NCI-H2196 treated with DMSO at 0.1 percent for 48 hours (cell line): Measurements from ENCODE around the gene DIABLO.
"Not testable (repeated sequence)": the region's sequence is repeated elsewhere in the genome, so short reads cannot be mapped to it uniquely, and the experiment has no call there.

Experiments used
- DNase-seq: peaks from one replicate; lab custom pipeline; 2025; ENCODE audit not compliant: unreplicated experiment; lab: John Stamatoyannopoulos, UW

DIABLO gene

GRCh38 chr12:122225683-122226365 lies at the start of gene DIABLO:
TSS of gene DIABLO (minus strand) at chr12:122226052. CDS start at chr12:122226014, 38 bp downstream.
- DNase-seq = peak; percentile 99

- no peak for DNase-seq
These were observed 49.6 kb upstream of the DIABLO start for GRCh38 chr12:122275459-122275858.

GRCh38 chr12:122266230-122266901 lies 40.5 kb upstream of the DIABLO start, which contains the start of gene VPS33A:
TSS of gene VPS33A (minus strand) at chr12:122266494. CDS start at chr12:122266408, 86 bp downstream.
- peak; percentile 94 for DNase-seq

GRCh38 chr12:122265886-122266229 lies 40.0 kb upstream of the DIABLO start:
- no peak for DNase-seq

- DNase-seq = no peak
These were observed 39.6 kb upstream of the DIABLO start for GRCh38 chr12:122265476-122265875.

- DNase-seq = not testable (repeated sequence)
These were observed 34.9 kb upstream of the DIABLO start for GRCh38 chr12:122260735-122261134.

GRCh38 chr12:122258939-122259338 lies 33.1 kb upstream of the DIABLO start:
- DNase-seq = not testable (repeated sequence)

- not testable (repeated sequence) for DNase-seq
These were observed 32.6 kb upstream of the DIABLO start for GRCh38 chr12:122258462-122258861.

GRCh38 chr12:122250536-122250935 lies 24.7 kb upstream of the DIABLO start:
- DNase-seq = no peak

- peak; percentile 28 for DNase-seq
These were observed 24.2 kb upstream of the DIABLO start for GRCh38 chr12:122250047-122250446.

GRCh38 chr12:122245553-122245952 lies 19.7 kb upstream of the DIABLO start:
- DNase-seq = no peak

- DNase-seq = no peak
These were observed 18.9 kb upstream of the DIABLO start for GRCh38 chr12:122244565-122245371.

- DNase-seq = no peak
These were observed 18.1 kb upstream of the DIABLO start for GRCh38 chr12:122243965-122244364.

- DNase-seq = no peak
These were observed 13.0 kb upstream of the DIABLO start for GRCh38 chr12:122238861-122239260.

- no peak for DNase-seq
These were observed 9.9 kb upstream of the DIABLO start for GRCh38 chr12:122235741-122236140.

GRCh38 chr12:122232691-122233090 lies 6.8 kb upstream of the DIABLO start:
- DNase-seq = no peak

GRCh38 chr12:122230798-122231197 lies 4.9 kb upstream of the DIABLO start:
- DNase-seq = no peak

- DNase-seq = no peak
These were observed 2.2 kb upstream of the DIABLO start for GRCh38 chr12:122228092-122228491.

- DNase-seq = no peak
These were observed 1.5 kb upstream of the DIABLO start for GRCh38 chr12:122227341-122227740.

GRCh38 chr12:122226366-122227125 lies 694 bp upstream of the DIABLO start:
- no peak for DNase-seq

GRCh38 chr12:122216445-122216844 lies 9.4 kb downstream of the DIABLO start:
- no peak for DNase-seq
